ENCODE measurements around the gene NMT1.

The NMT1 gene

GRCh38 chr17:45020354-45021138 lies 40.6 kb upstream of the NMT1 start:
- no peak for TF ChIP-seq CTCF (IDR thresholded peaks at IDR 0.05)

DNA sequence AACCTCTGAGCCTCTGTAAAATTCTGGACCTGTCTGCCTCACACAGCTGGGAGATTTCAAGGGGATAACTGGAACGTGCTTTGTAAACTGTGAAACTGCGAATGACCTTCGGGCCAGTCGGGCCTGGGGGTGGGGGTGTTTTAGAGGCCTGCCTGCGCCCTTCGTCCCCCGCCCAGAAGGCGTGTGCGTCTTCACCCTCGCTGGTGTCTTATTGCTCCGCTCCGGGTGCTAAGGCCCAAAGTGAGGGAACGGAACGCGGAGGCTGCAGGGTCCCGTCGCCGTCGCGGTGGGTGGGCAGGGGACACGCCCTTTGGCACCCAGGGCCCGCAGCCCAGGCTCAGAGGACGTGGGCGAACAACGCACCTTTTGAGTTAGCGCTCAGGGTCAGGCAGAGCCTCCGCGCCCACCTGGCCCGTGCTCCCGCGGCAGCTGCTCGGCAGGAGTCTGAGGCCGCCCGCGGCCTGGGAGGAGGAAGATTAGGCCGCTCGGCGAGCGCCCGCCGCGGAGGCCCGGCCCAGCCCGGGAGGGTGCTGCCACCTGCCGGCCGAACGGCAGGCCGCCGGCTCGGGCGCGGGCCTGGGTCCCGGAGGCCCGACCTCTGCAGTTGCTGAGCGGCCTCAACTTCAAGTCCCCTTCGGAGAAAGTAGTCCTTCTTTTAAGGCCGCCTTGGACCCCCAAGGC lies 39.4 kb upstream of the NMT1 start:
- peak; percentile 97 for TF ChIP-seq CTCF (IDR thresholded peaks at IDR 0.05)

- TF ChIP-seq CTCF (IDR thresholded peaks at IDR 0.05), result 0 out of 2 replicates have a peak, but pooled peaks have one; percentile 29
Measured at GRCh38 chr17:45022288-45022648, 38.8 kb upstream of the NMT1 start.

- TF ChIP-seq CTCF (IDR thresholded peaks at IDR 0.05), result no peak
Measured at GRCh38 chr17:45022655-45023339, 38.3 kb upstream of the NMT1 start.

DNA sequence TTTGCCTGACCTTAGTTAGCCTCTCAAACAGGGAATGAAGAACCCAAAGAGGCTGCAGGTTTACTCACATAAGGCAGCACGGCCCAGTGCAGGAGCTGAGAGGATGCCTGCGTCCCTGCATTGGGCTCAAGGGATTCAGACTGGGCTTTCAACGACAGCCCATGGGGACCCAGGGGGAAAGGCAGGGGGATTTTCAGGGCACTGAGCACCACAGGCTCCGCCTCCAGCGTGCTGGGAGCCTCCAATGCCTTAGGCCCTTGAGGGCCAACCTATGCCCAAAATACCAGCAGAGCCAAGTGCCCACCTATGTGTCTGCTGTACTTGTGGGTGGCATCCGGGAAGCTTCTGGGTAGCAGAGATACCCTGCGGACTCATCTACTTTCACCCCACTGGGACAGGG lies 32.0 kb upstream of the NMT1 start:
- TF ChIP-seq CTCF (IDR thresholded peaks at IDR 0.05), result no peak

- TF ChIP-seq CTCF (IDR thresholded peaks at IDR 0.05), result no peak
Measured at GRCh38 chr17:45029758-45030423, 31.2 kb upstream of the NMT1 start.

DNA sequence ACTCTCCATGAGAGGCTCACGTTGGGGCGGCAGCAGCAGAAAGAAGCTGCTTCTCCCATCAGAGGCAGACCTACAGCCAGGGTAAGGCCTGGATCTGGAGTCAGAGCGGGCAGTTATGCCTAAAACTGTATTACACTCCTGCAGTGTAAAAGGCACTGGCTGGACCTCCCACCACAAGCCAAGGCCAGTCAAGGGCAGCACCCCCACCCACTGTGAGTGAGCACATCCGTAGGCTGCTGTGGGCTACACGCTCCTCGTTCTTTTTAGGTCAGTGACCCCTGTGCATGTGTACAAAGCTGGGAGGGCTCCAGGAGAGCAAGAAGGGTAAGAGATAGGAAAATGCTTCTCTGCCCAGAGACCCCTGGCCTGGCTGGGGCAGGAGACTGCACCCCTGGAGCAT lies 30.4 kb upstream of the NMT1 start:
- no peak for TF ChIP-seq CTCF (IDR thresholded peaks at IDR 0.05)

Measured in LNCAP (cell line).